Breast epithelium (tissue), 3 donors: ENCODE data around the gene ARID1A.

Source experiments
- CTCF ChIP-seq, 3 donors: fragments of 450-650 bp; IDR thresholded peaks; one replicate each; pipeline ENCODE4 v1.5.1; 2016 to 2017; ENCODE audit warnings: antibody characterized with exemption in 3 of 3, mild to moderate bottlenecking in 3 of 3, moderate library complexity in 3 of 3
- POLR2A ChIP-seq: fragments of 450-650 bp; IDR thresholded peaks from one replicate; pipeline ENCODE4 v1.6.1; 2016; ENCODE audit warnings: antibody characterized with exemption, mild to moderate bottlenecking, moderate library complexity

DNA sequence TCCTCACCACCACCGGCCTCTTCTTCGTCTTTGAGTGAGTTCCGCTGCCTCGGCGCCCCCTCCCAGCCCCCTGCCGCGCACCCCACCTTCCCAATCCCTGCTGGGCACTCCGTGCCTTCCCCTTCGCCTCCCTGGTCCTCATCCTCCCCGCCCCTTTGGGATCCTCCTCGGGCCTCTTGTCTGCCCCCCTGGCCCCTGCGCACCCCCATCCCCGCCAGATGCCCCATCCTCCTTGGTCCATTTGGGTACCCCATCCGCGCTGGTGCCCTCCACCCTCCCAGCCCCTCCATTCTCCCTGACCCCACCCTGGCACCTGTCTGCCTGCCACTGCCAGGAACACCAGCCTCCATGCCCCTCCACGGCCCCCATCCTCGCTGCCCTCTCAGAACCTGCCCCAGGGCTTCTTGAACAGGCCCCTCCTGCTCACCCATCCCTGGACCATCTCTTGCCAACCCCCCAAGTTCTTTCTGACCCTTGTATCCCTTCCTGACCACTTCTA is 131.3 kb downstream of the ARID1A start:
- TF ChIP-seq CTCF (IDR thresholded peaks at IDR 0.05) (no peak), POLR2A (no peak)
